Esophagus muscularis mucosa (tissue), 4 donors: Measurements from ENCODE around the gene ANK3.

Experiments used
- CTCF ChIP-seq, 3 experiments: fragments of 200-600 bp in 2 of 3; fragments of 450-650 bp in 1 of 3; sonication (generic) in 2 of 3; IDR thresholded peaks; one replicate each; pipeline ENCODE4 v1.5.1; 2017 to 2019; ENCODE audit warnings: antibody characterized with exemption in 3 of 3, mild to moderate bottlenecking in 2 of 3, moderate library complexity in 1 of 3
- EP300 ChIP-seq: sonication (generic); formaldehyde crosslinking; IDR thresholded peaks from one replicate; pipeline ENCODE4 v1.6.1; 2017; ENCODE audit warnings: antibody characterized with exemption
- POLR2A ChIP-seq: fragments of 450-650 bp; IDR thresholded peaks from one replicate; pipeline ENCODE4 v1.6.1; 2017; ENCODE audit warnings: antibody characterized with exemption, moderate library complexity, mild to moderate bottlenecking, low read depth
- POLR2AphosphoS5 ChIP-seq, 2 donors: sonication (generic); formaldehyde crosslinking; IDR thresholded peaks; one replicate each; pipeline ENCODE4 v1.6.1; 2017; ENCODE audit warnings: antibody characterized with exemption in 2 of 2

GRCh38 chr10:60093317-60093716, 296.4 kb downstream of the ANK3 start:
- no peak for TF ChIP-seq POLR2A
- no peak for TF ChIP-seq CTCF (IDR thresholded peaks at IDR 0.05)
- no peak for TF ChIP-seq POLR2AphosphoS5 (IDR thresholded peaks at IDR 0.05)
- TF ChIP-seq EP300, result no peak
